SK-N-SH (cell line): ENCODE data around the gene CCSER1. TPM values are rescaled to one million over a fixed set of nuclear protein-coding genes. Genes with fewer than 3 reads are reported as not detected.

Experiments used
- CTCF ChIA-PET: fragments of 300-600, 350-600 bp; formaldehyde crosslinking; extraction: SDS; loops from one replicate; lab custom pipeline; 2021; lab: Yijun Ruan, JAX
- POLR2A ChIA-PET: fragments of 350-600 bp; sonication (Branson Sonifier 250); formaldehyde crosslinking; extraction: SDS; loops from one replicate; lab custom pipeline; 2020; ENCODE audit warnings: antibody characterized with exemption, inconsistent platforms; lab: Yijun Ruan, JAX
- DNase-seq: peaks from one replicate; pipeline ENCODE4 v3.0.0; 2012
- H2AFZ ChIP-seq: fragments of 200-600 bp; sonication (generic); 2 replicates; pipeline ENCODE4 v1.8.1; 2016; ENCODE audit warnings: antibody characterized with exemption, mild to moderate bottlenecking, low read depth
- H3F3A ChIP-seq: fragments of 200-600 bp; sonication (generic); replicated peaks from 2 replicates; pipeline ENCODE3; 2016; ENCODE audit warnings: antibody characterized with exemption, mild to moderate bottlenecking; ENCODE audit not compliant: insufficient read depth
- H3K27ac ChIP-seq, 2 experiments: fragments of 200-500 bp in 1 of 2; fragments of 200-600 bp in 1 of 2; sonication (Bioruptor generic) in 1 of 2; sonication (generic), shearing (Covaris generic) in 1 of 2; 2 replicates each; pipeline versions ENCODE4 v1.5.1 to v1.6.1; 2014 to 2016; ENCODE audit warnings: low read depth in 2 of 2, inconsistent platforms in 1 of 2, low read length in 1 of 2, mild to moderate bottlenecking in 1 of 2, mixed read lengths in 1 of 2
- H3K27me3 ChIP-seq: fragments of 200-600 bp; sonication (generic), shearing (Covaris generic); 2 replicates; pipeline ENCODE4 v1.6.1; 2016; ENCODE audit warnings: mixed run types; ENCODE audit not compliant: insufficient read depth
- H3K36me3 ChIP-seq, 2 experiments: fragments of 200-500 bp in 1 of 2; fragments of 200-600 bp in 1 of 2; sonication (Bioruptor generic) in 1 of 2; sonication (generic) in 1 of 2; replicated peaks in 1 of 2; 2 replicates each; pipeline versions ENCODE3 to v1.5.1; 2014 to 2016; ENCODE audit warnings: low read length in 1 of 2, mild to moderate bottlenecking in 1 of 2; ENCODE audit not compliant: insufficient read depth in 2 of 2, control insufficient read depth in 1 of 2
- H3K4me1 ChIP-seq, 2 experiments: fragments of 200-500 bp in 1 of 2; fragments of 200-600 bp in 1 of 2; sonication (Bioruptor generic) in 1 of 2; sonication (generic), shearing (Covaris generic) in 1 of 2; 2 replicates each; pipeline versions ENCODE4 v1.5.1 to v1.6.1; 2014 to 2016; ENCODE audit warnings: low read depth in 1 of 2, low read length in 1 of 2, mixed run types in 1 of 2; ENCODE audit not compliant: insufficient read depth in 2 of 2, control insufficient read depth in 1 of 2
- H3K4me2 ChIP-seq: fragments of 200-600 bp; sonication (generic), shearing (Covaris generic); 2 replicates; pipeline ENCODE4 v1.6.1; 2017; ENCODE audit warnings: mixed run types
- H3K4me3 ChIP-seq, 2 experiments: fragments of 200-500 bp in 1 of 2; fragments of 200-600 bp in 1 of 2; sonication (Bioruptor generic) in 1 of 2; sonication (generic), shearing (Covaris generic) in 1 of 2; 2 replicates each; pipeline versions ENCODE4 v1.5.1 to v1.8.1; 2014 to 2016; ENCODE audit warnings: low read depth in 2 of 2, inconsistent platforms in 1 of 2, low read length in 1 of 2, mild to moderate bottlenecking in 1 of 2, mixed read lengths in 1 of 2, moderate library complexity in 1 of 2
- H3K79me2 ChIP-seq: fragments of 200-600 bp; sonication (generic); 2 replicates; pipeline ENCODE4 v1.8.1; 2017; ENCODE audit warnings: mild to moderate bottlenecking; ENCODE audit not compliant: insufficient read depth
- H3K9ac ChIP-seq: fragments of 200-600 bp; sonication (generic); 2 replicates; pipeline ENCODE4 v1.6.1; 2017; ENCODE audit warnings: mixed run types
- H3K9me2 ChIP-seq: fragments of 200-600 bp; sonication (generic); 2 replicates; pipeline ENCODE4 v1.6.1; 2017; ENCODE audit warnings: mixed run types
- H3K9me3 ChIP-seq: fragments of 200-600 bp; sonication (generic); 2 replicates; pipeline ENCODE4 v1.6.1; 2017; ENCODE audit warnings: mixed run types, mild to moderate bottlenecking, moderate library complexity
- H4K20me1 ChIP-seq: fragments of 200-600 bp; sonication (generic); 2 replicates; pipeline ENCODE4 v1.6.1; 2017; ENCODE audit warnings: mild to moderate bottlenecking, mixed run types; ENCODE audit not compliant: insufficient read depth
- CHD2 ChIP-seq: fragments of 150-350 bp; IDR thresholded peaks from 2 replicates; pipeline ENCODE4 v1.6.1; 2018; ENCODE audit warnings: low read length; ENCODE audit not compliant: partially characterized antibody
- CTCF ChIP-seq: fragments of 200-600 bp; sonication (generic); IDR thresholded peaks from 2 replicates; pipeline ENCODE4 v1.6.1; 2017; ENCODE audit warnings: antibody characterized with exemption, mild to moderate bottlenecking, moderate library complexity
- FOSL2 ChIP-seq: IDR thresholded peaks from 2 replicates; pipeline ENCODE4 v1.4.0; 2012; ENCODE audit warnings: low read depth, mild to moderate bottlenecking, moderate library complexity, borderline replicate concordance
- GABPA ChIP-seq: IDR thresholded peaks from 2 replicates; pipeline ENCODE4 v1.4.0; 2012; ENCODE audit warnings: low read depth, mild to moderate bottlenecking
- IRF3 ChIP-seq: fragments of 150-350 bp; IDR thresholded peaks from 2 replicates; pipeline ENCODE4 v1.6.1; 2016; ENCODE audit warnings: mild to moderate bottlenecking, low read depth, low read length
- MEF2A ChIP-seq: IDR thresholded peaks from 2 replicates; pipeline ENCODE4 v1.4.0; 2012; ENCODE audit warnings: low read depth, borderline replicate concordance
- MXI1 ChIP-seq: IDR thresholded peaks from 2 replicates; pipeline ENCODE4 v1.6.1; 2012; ENCODE audit warnings: mild to moderate bottlenecking, low read depth, low read length, improper control_type of control experiment
- NFIC ChIP-seq: IDR thresholded peaks from 2 replicates; pipeline ENCODE4 v1.4.0; 2012; ENCODE audit warnings: borderline replicate concordance
- NRF1 ChIP-seq: IDR thresholded peaks from 2 replicates; pipeline ENCODE4 v1.6.1; 2012; ENCODE audit warnings: low read depth, mild to moderate bottlenecking, low read length
- REST ChIP-seq: IDR thresholded peaks from 2 replicates; pipeline ENCODE4 v1.6.1; 2012; ENCODE audit warnings: mild to moderate bottlenecking, low read depth, low read length, moderate library complexity
- TEAD4 ChIP-seq: IDR thresholded peaks from 2 replicates; pipeline ENCODE4 v1.4.0; 2012; ENCODE audit warnings: mild to moderate bottlenecking, borderline replicate concordance; ENCODE audit not compliant: insufficient read depth
- USF1 ChIP-seq: IDR thresholded peaks from 2 replicates; pipeline ENCODE4 v1.4.0; 2012; ENCODE audit warnings: low read depth, borderline replicate concordance
- WGBS: methylation state at CpG from one replicate; pipeline ENCODE4 v1.1.6; 2017; ENCODE audit warnings: low lambda C conversion rate; 5-methylcytosine and 5-hydroxymethylcytosine counted together
- polyA plus RNA-seq, 3 experiments: library from polyadenylated mRNA; depleted of rRNA; stranded (reverse); fragments of >200 nt; gene quantifications; 2 replicates each; pipeline ENCODE4 v1.2.3, GENCODE V29; 2012

CCSER1 gene
- polyA plus RNA-seq, 1 of the 3 experiments (the other 2 are of a cell fraction): 0.05 TPM

- Histone ChIP-seq H3K9me3 (no peaks in the 10 kb centered on the region), H4K20me1 (no peaks in the 10 kb centered on the region), H3K4me3 (no peak overlapping the region), H3K27ac (no peak overlapping the region), H3K4me1 (no peaks in the 10 kb centered on the region), H3K4me2 (no peak overlapping the region), H3K27me3 (no peaks in the 10 kb centered on the region), H3K79me2 (no peaks in the 10 kb centered on the region), H3K9ac (no peak overlapping the region), H3F3A (no peaks in the 10 kb centered on the region), H2AFZ (no peak overlapping the region), H3K9me2 (no peaks in the 10 kb centered on the region), H3K36me3 (no peaks in the 10 kb centered on the region)
- POLR2A ChIA-PET: no interaction called here
- CTCF ChIA-PET: interaction anchor here (0.7 kb wide), 1 partner anchor 95 kb away, joined by 3 read pairs; no protein-coding TSS in a partner anchor
- DNase-seq: no peak
- no peak for TF ChIP-seq FOSL2
- 77% methylated on average over 3 of the region's 3 CpGs for WGBS
Measured at GRCh38 chr4:90241008-90241407, 113.8 kb downstream of the CCSER1 start.

- POLR2A ChIA-PET: no interaction called here
Measured at GRCh38 chr4:90245837-90246236, 118.6 kb downstream of the CCSER1 start.

More at GRCh38 chr4:90245837-90246236, 118.6 kb downstream of the CCSER1 start:
- Histone ChIP-seq H4K20me1 (no peaks in the 10 kb centered on the region), H3K9ac (no peak overlapping the region), H3K9me3 (no peaks in the 10 kb centered on the region)
- TF ChIP-seq CTCF: no peak
- no peak for TF ChIP-seq NFIC
- no peak for TF ChIP-seq IRF3
- TF ChIP-seq CHD2: no peak
- no peak for TF ChIP-seq GABPA
- TF ChIP-seq USF1: no peak
- TF ChIP-seq REST: no peak
- no peak for TF ChIP-seq TEAD4
- TF ChIP-seq MXI1: no peak
- TF ChIP-seq NRF1: no peak
- no peak for TF ChIP-seq MEF2A
- TF ChIP-seq, all 33 proteins: peak for 0
- no peaks in the 10 kb centered on the region for H3F3A ChIP-seq
- no peaks in the 10 kb centered on the region for H3K4me1 ChIP-seq
- H3K36me3 ChIP-seq: no peaks in the 10 kb centered on the region
- CTCF ChIA-PET: no interaction called here
- no peak overlapping the region for H2AFZ ChIP-seq
- H3K9me2 ChIP-seq: no peaks in the 10 kb centered on the region
- 14% methylated on average over 1 of the region's 1 CpG for WGBS
- no peak for DNase-seq
- H3K79me2 ChIP-seq: no peaks in the 10 kb centered on the region
- no peaks in the 10 kb centered on the region for H3K27me3 ChIP-seq
- no peak overlapping the region for H3K4me2 ChIP-seq
- H3K27ac ChIP-seq: no peak overlapping the region
- no peak overlapping the region for H3K4me3 ChIP-seq
